WERI-Rb-1 (cell line): ENCODE measurements around the gene KRTAP10-3.

Experiments
- DNase-seq: peaks from one replicate; pipeline ENCODE4 v3.0.0-alpha.2; 2020
- H3K27ac ChIP-seq: fragments of 250-450 bp; sonication (Bioruptor Pico); 2 replicates; pipeline ENCODE4 v1.5.1; 2020; ENCODE audit warnings: mild to moderate bottlenecking, moderate library complexity
- H3K27me3 ChIP-seq: fragments of 250-450 bp; sonication (Bioruptor Pico); 2 replicates; pipeline ENCODE4 v1.5.1; 2021; ENCODE audit warnings: mild to moderate bottlenecking, low read depth, moderate library complexity; ENCODE audit not compliant: insufficient read depth, severe bottlenecking
- H3K36me3 ChIP-seq: fragments of 250-450 bp; sonication (Bioruptor Pico); 2 replicates; pipeline ENCODE4 v1.5.1; 2020; ENCODE audit warnings: mild to moderate bottlenecking, moderate library complexity
- H3K4me3 ChIP-seq: 2 replicates; pipeline ENCODE4 v1.5.1; 2011; ENCODE audit warnings: low read depth, mild to moderate bottlenecking, control low read depth, low read length
- H3K9me3 ChIP-seq: fragments of 250-450 bp; sonication (Bioruptor Pico); 2 replicates; pipeline ENCODE4 v1.5.1; 2021; ENCODE audit warnings: mild to moderate bottlenecking, moderate library complexity; ENCODE audit not compliant: severe bottlenecking
- CTCF ChIP-seq: IDR thresholded peaks from 2 replicates; pipeline ENCODE4 v1.5.1; 2011; ENCODE audit warnings: low read depth, mild to moderate bottlenecking, control low read depth, inconsistent platforms, low read length

Gene KRTAP10-3

GRCh38 chr21:44547656-44548331, 10.8 kb downstream of the KRTAP10-3 start:
- no peak overlapping the region for H3K4me3 ChIP-seq
- no peak overlapping the region for H3K27ac ChIP-seq
- no peak for DNase-seq
- TF ChIP-seq CTCF, result no peak
- H3K27me3 ChIP-seq, result no peaks in the 10 kb centered on the region
- H3K9me3 ChIP-seq, result peaks cover 20% of the 10 kb centered on the region
- H3K36me3 ChIP-seq, result no peaks in the 10 kb centered on the region

GRCh38 chr21:44544566-44544965, 14.0 kb downstream of the KRTAP10-3 start:
- no peaks in the 10 kb centered on the region for H3K27me3 ChIP-seq
- no peak for TF ChIP-seq CTCF

GRCh38 chr21:44542716-44543115, 15.9 kb downstream of the KRTAP10-3 start:
- no peak for DNase-seq
- no peaks in the 10 kb centered on the region for H3K36me3 ChIP-seq
- H3K4me3 ChIP-seq, result no peak overlapping the region
- no peak overlapping the region for H3K27ac ChIP-seq
- no peak for TF ChIP-seq CTCF
- no peaks in the 10 kb centered on the region for H3K27me3 ChIP-seq
- peaks cover 24% of the 10 kb centered on the region for H3K9me3 ChIP-seq

More at GRCh38 chr21:44544566-44544965, 14.0 kb downstream of the KRTAP10-3 start:
- DNase-seq, result no peak
- H3K9me3 ChIP-seq, result peaks cover 26% of the 10 kb centered on the region
- H3K36me3 ChIP-seq, result no peaks in the 10 kb centered on the region
- no peak overlapping the region for H3K27ac ChIP-seq
- H3K4me3 ChIP-seq, result no peak overlapping the region

- no peak overlapping the region for H3K27ac ChIP-seq
- DNase-seq, result no peak
- no peaks in the 10 kb centered on the region for H3K36me3 ChIP-seq
- no peaks in the 10 kb centered on the region for H3K27me3 ChIP-seq
- H3K9me3 ChIP-seq, result peaks cover 13% of the 10 kb centered on the region
- H3K4me3 ChIP-seq, result no peak overlapping the region
- no peak for TF ChIP-seq CTCF
These were observed 17.8 kb downstream of the KRTAP10-3 start for GRCh38 chr21:44540741-44541288.

- Histone ChIP-seq H3K27me3 (no peaks in the 10 kb centered on the region), H3K27ac (no peak within 1 kb of the TSS), H3K36me3 (no peaks in the 10 kb centered on the region), H3K4me3 (no peak within 1 kb of the TSS), H3K9me3 (peaks cover 13% of the 10 kb centered on the region)
- no peak for DNase-seq
- no peak for TF ChIP-seq CTCF
These were observed 18.5 kb downstream of the KRTAP10-3 start, which contains the start of gene KRTAP10-1 for GRCh38 chr21:44539991-44540666. Gene KRTAP10-1, minus strand, starts transcription at chr21:44540195. Its CDS starts 45 bp downstream, at chr21:44540150.
